WERI-Rb-1 (cell line): ENCODE data around the gene PTMA.
A peak's percentile ranks its signal among the peaks of the same experiment; 100 is the strongest.

Experiments used
- DNase-seq: peaks from one replicate; pipeline ENCODE4 v3.0.0-alpha.2; 2020
- H3K27ac ChIP-seq: fragments of 250-450 bp; sonication (Bioruptor Pico); 2 replicates; pipeline ENCODE4 v1.5.1; 2020; ENCODE audit warnings: mild to moderate bottlenecking, moderate library complexity
- H3K27me3 ChIP-seq: fragments of 250-450 bp; sonication (Bioruptor Pico); 2 replicates; pipeline ENCODE4 v1.5.1; 2021; ENCODE audit warnings: mild to moderate bottlenecking, low read depth, moderate library complexity; ENCODE audit not compliant: insufficient read depth, severe bottlenecking
- H3K36me3 ChIP-seq: fragments of 250-450 bp; sonication (Bioruptor Pico); 2 replicates; pipeline ENCODE4 v1.5.1; 2020; ENCODE audit warnings: mild to moderate bottlenecking, moderate library complexity
- H3K4me3 ChIP-seq: 2 replicates; pipeline ENCODE4 v1.5.1; 2011; ENCODE audit warnings: low read depth, mild to moderate bottlenecking, control low read depth, low read length
- H3K9me3 ChIP-seq: fragments of 250-450 bp; sonication (Bioruptor Pico); 2 replicates; pipeline ENCODE4 v1.5.1; 2021; ENCODE audit warnings: mild to moderate bottlenecking, moderate library complexity; ENCODE audit not compliant: severe bottlenecking
- CTCF ChIP-seq: IDR thresholded peaks from 2 replicates; pipeline ENCODE4 v1.5.1; 2011; ENCODE audit warnings: low read depth, mild to moderate bottlenecking, control low read depth, inconsistent platforms, low read length

PTMA gene

GRCh38 chr2:231667096-231667427 lies 41.3 kb upstream of the PTMA start:
- DNase-seq: no peak
- H3K27me3 ChIP-seq: no peaks in the 10 kb centered on the region
- no peaks in the 10 kb centered on the region for H3K36me3 ChIP-seq
- H3K27ac ChIP-seq: peak overlapping the region; percentile 84
- peak overlapping the region; percentile 37 for H3K4me3 ChIP-seq
- TF ChIP-seq CTCF: no peak
- no peaks in the 10 kb centered on the region for H3K9me3 ChIP-seq

GRCh38 chr2:231667496-231667895 lies 40.8 kb upstream of the PTMA start:
- H3K27me3 ChIP-seq: no peaks in the 10 kb centered on the region
- H3K27ac ChIP-seq: no peak overlapping the region
- no peaks in the 10 kb centered on the region for H3K9me3 ChIP-seq
- no peak for TF ChIP-seq CTCF
- H3K36me3 ChIP-seq: no peaks in the 10 kb centered on the region
- DNase-seq: no peak
- no peak overlapping the region for H3K4me3 ChIP-seq

GRCh38 chr2:231668981-231669380 lies 39.3 kb upstream of the PTMA start:
- Histone ChIP-seq H3K27ac (no peak overlapping the region), H3K4me3 (no peak overlapping the region), H3K27me3 (no peaks in the 10 kb centered on the region), H3K36me3 (no peaks in the 10 kb centered on the region), H3K9me3 (no peaks in the 10 kb centered on the region)
- no peak for DNase-seq
- no peak for TF ChIP-seq CTCF

DNA sequence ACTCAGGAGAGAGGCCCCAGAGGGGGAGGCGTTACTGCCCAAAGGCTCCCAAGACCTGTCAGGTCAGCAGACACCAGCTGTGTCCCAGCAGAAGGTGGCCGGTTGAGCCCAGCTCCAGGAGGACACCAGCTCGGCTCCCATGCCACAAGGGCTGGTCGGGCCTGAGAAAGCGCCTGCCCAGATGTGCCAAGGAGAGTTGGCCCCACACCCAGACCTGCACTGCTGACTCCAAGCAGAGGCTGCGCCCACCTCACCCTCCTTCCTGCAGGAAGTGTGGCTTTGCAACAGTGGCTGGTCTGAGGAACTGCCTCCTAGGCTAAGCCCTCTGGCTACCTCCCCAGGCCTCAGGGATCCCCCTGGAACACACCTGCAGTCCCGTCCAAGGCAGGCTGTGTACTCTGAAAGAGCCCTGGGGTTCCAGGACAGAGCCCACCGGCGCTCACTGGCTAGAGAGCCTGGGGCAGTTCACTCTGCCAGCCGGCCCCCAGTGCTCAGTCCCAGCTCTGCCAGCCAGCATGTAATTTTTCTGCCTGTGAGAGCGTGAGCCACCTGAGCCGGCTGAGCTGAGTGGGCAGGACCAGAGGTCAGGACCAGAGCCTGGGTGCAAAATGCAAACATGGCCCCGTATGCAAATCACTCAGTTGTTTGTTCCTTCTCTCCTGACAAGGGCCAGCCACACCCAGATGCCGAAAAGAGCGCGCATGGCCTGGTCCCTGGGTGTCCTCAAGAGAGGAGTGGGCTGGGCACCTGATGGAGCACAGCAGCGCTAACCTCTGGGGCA lies 36.9 kb upstream of the PTMA start:
- Histone ChIP-seq H3K4me3 (no peak overlapping the region), H3K27me3 (no peaks in the 10 kb centered on the region), H3K9me3 (no peaks in the 10 kb centered on the region), H3K27ac (peak overlapping the region; percentile 99), H3K36me3 (no peaks in the 10 kb centered on the region)
- DNase-seq: peak; percentile 58
- 0 out of 2 replicates have a peak, but pooled peaks have one; percentile 2 for TF ChIP-seq CTCF

- peak; percentile 91 for DNase-seq
- Histone ChIP-seq H3K36me3 (no peaks in the 10 kb centered on the region), H3K9me3 (no peaks in the 10 kb centered on the region), H3K27me3 (no peaks in the 10 kb centered on the region), H3K4me3 (peak overlapping the region; percentile 74), H3K27ac (peak overlapping the region; percentile 99)
- peak; percentile 69 for TF ChIP-seq CTCF
Measured at GRCh38 chr2:231672617-231673347, 35.5 kb upstream of the PTMA start.
